Fibroblast of lung (primary cell): ENCODE measurements around the gene FGGY.

Experiments used
- CTCF ChIP-seq, 2 donors: IDR thresholded peaks in 1 of 2; conservative IDR thresholded peaks in 1 of 2; 1 replicate in 1 of 2; 2 replicates in 1 of 2; pipeline ENCODE4 v1.5.1; 2011 to 2012; ENCODE audit warnings: low read length in 2 of 2, control low read depth in 1 of 2, inconsistent platforms in 1 of 2, low read depth in 1 of 2, mild to moderate bottlenecking in 1 of 2
- EZH2 ChIP-seq: IDR thresholded peaks from 2 replicates; pipeline ENCODE4 v1.5.1; 2012; ENCODE audit warnings: low read length, control low read depth, mild to moderate bottlenecking; ENCODE audit errors: missing control alignments

- TF ChIP-seq EZH2, result no peak
- TF ChIP-seq CTCF (conservative IDR thresholded peaks at IDR 0.05 in 1 of 2, IDR thresholded peaks at IDR 0.05 in 1 of 2; ENCODE audit: low read depth in 1 of 2, low read length in 2 of 2), result no peak
Measured at GRCh38 chr1:59360729-59361128, 63.8 kb downstream of the FGGY start.
